ENCODE data around the gene PDP2. TPM values are rescaled to one million over a fixed set of nuclear protein-coding genes. Genes with fewer than 3 reads are reported as not detected.

Gene PDP2
- polyA plus RNA-seq, 1 donor from 2014 or later, result 4.2 TPM

GRCh38 chr16:66873685-66874055 is 6.6 kb upstream of the PDP2 start:
- no peak overlapping the region for H2AFZ ChIP-seq (ENCODE audit: low read depth, low read length)

GRCh38 chr16:66874079-66874775 is 6.1 kb upstream of the PDP2 start:
- Histone ChIP-seq H4K20me1 (ENCODE audit: insufficient read depth) (no peaks in the 10 kb centered on the region), H3K27me3 (ENCODE audit: insufficient read depth, low read depth, low read length) (peaks cover 2% of the 10 kb centered on the region), H3K9me2 (ENCODE audit: insufficient read depth, low read length) (no peaks in the 10 kb centered on the region), H3K4me2 (ENCODE audit: low read length) (no peak overlapping the region), H3K4me3 (ENCODE audit: low read length) (no peak overlapping the region), H3K79me2 (replicated peaks; ENCODE audit: insufficient read depth, low read length) (no peaks in the 10 kb centered on the region), H3K36me3 (ENCODE audit: insufficient read depth, low read length) (no peaks in the 10 kb centered on the region), H2AFZ (ENCODE audit: low read depth, low read length) (no peak overlapping the region), H3K27ac (ENCODE audit: low read length) (no peak overlapping the region), H3K9me3 (ENCODE audit: low read length) (no peaks in the 10 kb centered on the region), H3F3A (ENCODE audit: insufficient read depth, low read length, poor library complexity, severe bottlenecking) (no peaks in the 10 kb centered on the region), H3K9ac (ENCODE audit: low read length) (no peak overlapping the region)
- TF ChIP-seq RAD21 (conservative IDR thresholded peaks at IDR 0.05) (no peak), TAF1 (IDR thresholded peaks at IDR 0.05; ENCODE audit: low read depth) (no peak), CTCF (IDR thresholded peaks at IDR 0.05; ENCODE audit: poor library complexity, severe bottlenecking) (no peak), EZH2 (IDR thresholded peaks at IDR 0.05; ENCODE audit: borderline replicate concordance, insufficient read depth, low read length, poor library complexity, severe bottlenecking) (no peak), REST (IDR thresholded peaks at IDR 0.05; ENCODE audit: borderline replicate concordance) (no peak), EP300 (conservative IDR thresholded peaks at IDR 0.05; ENCODE audit: poor library complexity, severe bottlenecking) (no peak), MXI1 (conservative IDR thresholded peaks at IDR 0.05; ENCODE audit: poor library complexity, severe bottlenecking) (no peak), SMC3 (conservative IDR thresholded peaks at IDR 0.05; ENCODE audit: poor library complexity) (no peak), POLR2AphosphoS5 (IDR thresholded peaks at IDR 0.05) (no peak)

More at GRCh38 chr16:66873685-66874055, 6.6 kb upstream of the PDP2 start:
- Histone ChIP-seq H3K79me2 (replicated peaks; ENCODE audit: insufficient read depth, low read length) (no peaks in the 10 kb centered on the region), H3K4me3 (ENCODE audit: low read length) (no peak overlapping the region), H3K27ac (ENCODE audit: low read length) (no peak overlapping the region), H3F3A (ENCODE audit: insufficient read depth, low read length, poor library complexity, severe bottlenecking) (no peaks in the 10 kb centered on the region), H3K9me3 (ENCODE audit: low read length) (no peaks in the 10 kb centered on the region), H3K9me2 (ENCODE audit: insufficient read depth, low read length) (no peaks in the 10 kb centered on the region), H3K36me3 (ENCODE audit: insufficient read depth, low read length) (no peaks in the 10 kb centered on the region), H3K9ac (ENCODE audit: low read length) (no peak overlapping the region), H3K4me2 (ENCODE audit: low read length) (no peak overlapping the region), H4K20me1 (ENCODE audit: insufficient read depth) (no peaks in the 10 kb centered on the region), H3K27me3 (ENCODE audit: insufficient read depth, low read depth, low read length) (peaks cover 2% of the 10 kb centered on the region)
- TF ChIP-seq POLR2AphosphoS5 (IDR thresholded peaks at IDR 0.05), result no peak
- TF ChIP-seq CTCF (IDR thresholded peaks at IDR 0.05; ENCODE audit: poor library complexity, severe bottlenecking), result no peak
